AG09309 (cell line): ENCODE results near the gene SRMS.

ENCODE experiments used
- DNase-seq: peaks from one replicate; pipeline ENCODE4 v3.0.0-alpha.2; 2010; ENCODE audit warnings: low read depth
- H3K4me3 ChIP-seq: 2 replicates; pipeline ENCODE4 v1.5.1; 2011; ENCODE audit warnings: mild to moderate bottlenecking, low read depth, low read length, moderate library complexity; ENCODE audit not compliant: control insufficient read depth
- TF ChIP-seq, protein P1 (sequence below): IDR thresholded peaks from 2 replicates; pipeline ENCODE4 v1.5.1; 2011; ENCODE audit warnings: mild to moderate bottlenecking, low read depth, low read length, inconsistent platforms; ENCODE audit not compliant: insufficient read depth, control insufficient read depth; ENCODE audit errors: missing control alignments

The SRMS gene

GRCh38 chr20:63507083-63507743 lies 40.3 kb downstream of the SRMS start:
- H3K4me3 ChIP-seq: no peak overlapping the region
- DNase-seq: no peak
- TF ChIP-seq, protein P1, sequence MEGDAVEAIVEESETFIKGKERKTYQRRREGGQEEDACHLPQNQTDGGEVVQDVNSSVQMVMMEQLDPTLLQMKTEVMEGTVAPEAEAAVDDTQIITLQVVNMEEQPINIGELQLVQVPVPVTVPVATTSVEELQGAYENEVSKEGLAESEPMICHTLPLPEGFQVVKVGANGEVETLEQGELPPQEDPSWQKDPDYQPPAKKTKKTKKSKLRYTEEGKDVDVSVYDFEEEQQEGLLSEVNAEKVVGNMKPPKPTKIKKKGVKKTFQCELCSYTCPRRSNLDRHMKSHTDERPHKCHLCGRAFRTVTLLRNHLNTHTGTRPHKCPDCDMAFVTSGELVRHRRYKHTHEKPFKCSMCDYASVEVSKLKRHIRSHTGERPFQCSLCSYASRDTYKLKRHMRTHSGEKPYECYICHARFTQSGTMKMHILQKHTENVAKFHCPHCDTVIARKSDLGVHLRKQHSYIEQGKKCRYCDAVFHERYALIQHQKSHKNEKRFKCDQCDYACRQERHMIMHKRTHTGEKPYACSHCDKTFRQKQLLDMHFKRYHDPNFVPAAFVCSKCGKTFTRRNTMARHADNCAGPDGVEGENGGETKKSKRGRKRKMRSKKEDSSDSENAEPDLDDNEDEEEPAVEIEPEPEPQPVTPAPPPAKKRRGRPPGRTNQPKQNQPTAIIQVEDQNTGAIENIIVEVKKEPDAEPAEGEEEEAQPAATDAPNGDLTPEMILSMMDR: no peak

- H3K4me3 ChIP-seq: no peak overlapping the region
- DNase-seq: no peak
- TF ChIP-seq, protein P1: no peak
Observed at GRCh38 chr20:63505723-63506122, 41.8 kb downstream of the SRMS start.

GRCh38 chr20:63505281-63505680 lies 42.3 kb downstream of the SRMS start:
- H3K4me3 ChIP-seq: no peak overlapping the region
- TF ChIP-seq, protein P1: no peak

DNA sequence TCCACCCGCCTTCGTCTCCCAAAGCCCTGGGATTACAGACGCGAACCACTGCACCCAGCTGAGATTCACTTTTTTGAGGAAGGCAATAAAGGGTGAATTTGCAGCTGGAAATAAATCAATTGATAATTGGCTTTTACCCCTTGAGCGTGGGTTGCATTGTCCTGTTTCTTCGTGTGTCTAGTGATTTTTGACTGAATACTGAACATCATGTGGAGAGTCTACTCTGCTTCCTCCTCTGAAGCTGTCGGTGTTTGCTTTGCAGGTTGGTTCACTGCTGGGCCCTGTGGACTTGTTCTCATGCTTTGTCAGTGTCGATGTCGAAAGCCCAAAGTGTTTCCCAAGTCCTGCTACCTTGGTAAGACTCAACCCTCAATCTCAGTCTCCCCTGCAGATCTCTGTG lies 42.9 kb downstream of the SRMS start:
- H3K4me3 ChIP-seq: no peak overlapping the region
- DNase-seq: no peak
- TF ChIP-seq, protein P1: no peak

More at GRCh38 chr20:63505281-63505680, 42.3 kb downstream of the SRMS start:
- no peak for DNase-seq

- TF ChIP-seq, protein P1: no peak
- no peak for DNase-seq
- H3K4me3 ChIP-seq: no peak overlapping the region
Observed at GRCh38 chr20:63503524-63503923, 44.0 kb downstream of the SRMS start.

GRCh38 chr20:63502671-63503172 lies 44.8 kb downstream of the SRMS start:
- TF ChIP-seq, protein P1: no peak
- no peak overlapping the region for H3K4me3 ChIP-seq
- no peak for DNase-seq
